Measurements from ENCODE around the gene GRM8.

GRM8 gene

DNA sequence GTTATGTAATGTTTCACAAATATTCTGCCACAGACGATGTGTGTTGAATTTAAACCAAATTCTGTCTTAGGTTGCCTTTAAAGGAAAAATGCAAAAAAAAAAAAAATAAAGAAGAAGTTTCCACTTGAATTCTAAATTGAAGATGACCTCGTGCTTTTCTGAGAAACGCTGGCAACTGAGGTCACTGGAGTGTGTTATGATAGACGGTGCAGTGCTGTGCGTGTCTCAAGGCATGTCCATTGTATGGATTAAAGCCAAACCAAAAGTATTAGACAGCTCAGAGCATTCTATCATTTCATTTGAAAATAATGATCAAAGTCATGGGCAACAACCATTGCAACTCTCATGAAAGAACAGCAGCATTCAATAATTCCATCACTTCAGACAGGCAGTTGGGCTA, 483.9 kb downstream of the GRM8 start:
- TF ChIP-seq, protein P1, sequence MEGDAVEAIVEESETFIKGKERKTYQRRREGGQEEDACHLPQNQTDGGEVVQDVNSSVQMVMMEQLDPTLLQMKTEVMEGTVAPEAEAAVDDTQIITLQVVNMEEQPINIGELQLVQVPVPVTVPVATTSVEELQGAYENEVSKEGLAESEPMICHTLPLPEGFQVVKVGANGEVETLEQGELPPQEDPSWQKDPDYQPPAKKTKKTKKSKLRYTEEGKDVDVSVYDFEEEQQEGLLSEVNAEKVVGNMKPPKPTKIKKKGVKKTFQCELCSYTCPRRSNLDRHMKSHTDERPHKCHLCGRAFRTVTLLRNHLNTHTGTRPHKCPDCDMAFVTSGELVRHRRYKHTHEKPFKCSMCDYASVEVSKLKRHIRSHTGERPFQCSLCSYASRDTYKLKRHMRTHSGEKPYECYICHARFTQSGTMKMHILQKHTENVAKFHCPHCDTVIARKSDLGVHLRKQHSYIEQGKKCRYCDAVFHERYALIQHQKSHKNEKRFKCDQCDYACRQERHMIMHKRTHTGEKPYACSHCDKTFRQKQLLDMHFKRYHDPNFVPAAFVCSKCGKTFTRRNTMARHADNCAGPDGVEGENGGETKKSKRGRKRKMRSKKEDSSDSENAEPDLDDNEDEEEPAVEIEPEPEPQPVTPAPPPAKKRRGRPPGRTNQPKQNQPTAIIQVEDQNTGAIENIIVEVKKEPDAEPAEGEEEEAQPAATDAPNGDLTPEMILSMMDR (IDR thresholded peaks at IDR 0.05; ENCODE audit: insufficient read depth, low read depth, low read length, missing control alignments) = no peak
- no peak for DNase-seq (ENCODE audit: low read depth)
- H3K4me3 ChIP-seq (ENCODE audit: low read length) = no peak overlapping the region

GRCh38 chr7:126760914-126761577, 491.7 kb downstream of the GRM8 start:
- TF ChIP-seq, protein P1 (IDR thresholded peaks at IDR 0.05; ENCODE audit: insufficient read depth, low read depth, low read length, missing control alignments) = no peak
- H3K4me3 ChIP-seq (ENCODE audit: low read length) = no peak overlapping the region
- no peak for DNase-seq (ENCODE audit: low read depth)

DNA sequence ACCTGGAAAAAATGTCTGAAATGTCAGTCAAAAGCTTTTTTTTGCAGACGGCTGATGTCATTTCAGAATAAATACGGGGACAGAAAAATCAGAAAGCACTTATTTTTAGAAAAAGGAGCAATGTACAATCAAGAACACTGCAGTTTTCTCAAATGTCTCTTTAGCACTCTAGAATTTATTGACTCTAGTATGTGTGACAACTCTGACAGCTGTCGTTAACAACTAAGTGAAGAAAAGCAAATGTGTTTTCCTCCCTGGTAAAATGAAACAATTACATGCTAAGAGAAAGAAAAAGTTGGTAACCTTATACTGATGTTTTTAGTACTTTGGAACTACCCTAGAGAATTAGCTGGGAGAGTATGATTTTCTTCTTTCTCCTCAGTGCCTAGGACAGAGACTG, 497.4 kb downstream of the GRM8 start:
- no peak for DNase-seq (ENCODE audit: low read depth)
- no peak overlapping the region for H3K4me3 ChIP-seq (ENCODE audit: low read length)
- TF ChIP-seq, protein P1 (IDR thresholded peaks at IDR 0.05; ENCODE audit: insufficient read depth, low read depth, low read length, missing control alignments) = no peak

GRCh38 chr7:126750207-126750911, 502.4 kb downstream of the GRM8 start:
- TF ChIP-seq, protein P1 (IDR thresholded peaks at IDR 0.05; ENCODE audit: insufficient read depth, low read depth, low read length, missing control alignments) = no peak
- no peak for DNase-seq (ENCODE audit: low read depth)

GRCh38 chr7:126728967-126729366, 523.8 kb downstream of the GRM8 start:
- no peak for DNase-seq (ENCODE audit: low read depth)
- TF ChIP-seq, protein P1 (IDR thresholded peaks at IDR 0.05; ENCODE audit: insufficient read depth, low read depth, low read length, missing control alignments) = no peak
- no peak overlapping the region for H3K4me3 ChIP-seq (ENCODE audit: low read length)

More at GRCh38 chr7:126750207-126750911, 502.4 kb downstream of the GRM8 start:
- no peak overlapping the region for H3K4me3 ChIP-seq (ENCODE audit: low read length)

- H3K4me3 ChIP-seq (ENCODE audit: low read length) = no peak overlapping the region
- DNase-seq (ENCODE audit: low read depth) = peak; percentile 72
Measured at GRCh38 chr7:126727930-126728391, 524.8 kb downstream of the GRM8 start.

More at GRCh38 chr7:126727930-126728391, 524.8 kb downstream of the GRM8 start:
- TF ChIP-seq, protein P1 (IDR thresholded peaks at IDR 0.05; ENCODE audit: insufficient read depth, low read depth, low read length, missing control alignments) = no peak

Data from epithelial cell of esophagus (primary cell).